Measurements from ENCODE around the gene SLC9C2. TPM values are rescaled to one million over a fixed set of nuclear protein-coding genes. Genes with fewer than 3 reads are reported as not detected.
"Not testable (repeated sequence)": the region's sequence is repeated elsewhere in the genome, so short reads cannot be mapped to it uniquely, and the experiment has no call there.

SLC9C2 gene
- total and polyA plus RNA-seq, 5 donors from 2014 or later = not detected

- H3K4me1 Mint-ChIP-seq = peaks cover 0 to 5% (median 0%) of the 10 kb centered on the region in 4 donors
- H3K27ac ChIP-seq (ENCODE audit: insufficient read depth, low read length, poor library complexity, severe bottlenecking) = no peak overlapping the region
- DNase-seq = no peak
- H3K9me3 Mint-ChIP-seq = peaks cover 0 to 2% (median 0%) of the 10 kb centered on the region in 7 donors
- H3K4me3 ChIP-seq (ENCODE audit: low read depth, low read length) = no peak overlapping the region
- H3K36me3 Mint-ChIP-seq = no peaks in the 10 kb centered on the region
- H3K4me3 Mint-ChIP-seq = no peak overlapping the region
- ATAC-seq (ENCODE audit: low read depth in 2 of 2) = no peak
- H3K36me3 ChIP-seq (ENCODE audit: control insufficient read depth, insufficient read depth, low read length) = no peaks in the 10 kb centered on the region
- H3K4me1 ChIP-seq (ENCODE audit: control insufficient read depth, insufficient read depth, low read length, poor library complexity, severe bottlenecking) = no peaks in the 10 kb centered on the region
- H3K27me3 ChIP-seq (ENCODE audit: control insufficient read depth, insufficient read depth, low read length) = peaks cover 7% of the 10 kb centered on the region
- H3K9me3 ChIP-seq (ENCODE audit: control insufficient read depth in 2 of 2, low read length in 2 of 2) = no peaks in the 10 kb centered on the region
- H3K27me3 Mint-ChIP-seq = peaks cover 8% of the 10 kb centered on the region
- no peak overlapping the region for H3K27ac Mint-ChIP-seq
These were observed 97.5 kb downstream of the SLC9C2 start for GRCh38 chr1:173505391-173505790.

- Histone ChIP-seq H3K4me1 (ENCODE audit: control insufficient read depth, insufficient read depth, low read length, poor library complexity, severe bottlenecking) (no peaks in the 10 kb centered on the region), H3K4me3 (ENCODE audit: low read depth, low read length) (no peak overlapping the region), H3K36me3 (ENCODE audit: control insufficient read depth, insufficient read depth, low read length) (no peaks in the 10 kb centered on the region), H3K9me3 (ENCODE audit: control insufficient read depth in 2 of 2, low read length in 2 of 2) (no peaks in the 10 kb centered on the region), H3K27ac (ENCODE audit: insufficient read depth, low read length, poor library complexity, severe bottlenecking) (no peak overlapping the region), H3K27me3 (ENCODE audit: control insufficient read depth, insufficient read depth, low read length) (peaks cover 7% of the 10 kb centered on the region)
- ATAC-seq (ENCODE audit: low read depth in 2 of 2) (no peak), DNase-seq (no peak)
- peaks cover 10% of the 10 kb centered on the region for H3K27me3 Mint-ChIP-seq
- no peak overlapping the region for H3K4me3 Mint-ChIP-seq
- peaks cover 0 to 5% (median 0%) of the 10 kb centered on the region in 4 donors for H3K4me1 Mint-ChIP-seq
- peaks cover 3% of the 10 kb centered on the region for H3K36me3 Mint-ChIP-seq
- H3K27ac Mint-ChIP-seq = no peak overlapping the region
- peaks cover 0 to 2% (median 0%) of the 10 kb centered on the region in 7 donors for H3K9me3 Mint-ChIP-seq
These were observed 98.6 kb downstream of the SLC9C2 start for GRCh38 chr1:173504268-173504667.

- Mint-ChIP-seq H3K4me1 (peaks cover 0 to 5% (median 0%) of the 10 kb centered on the region in 4 donors), H3K27me3 (peaks cover 10% of the 10 kb centered on the region), H3K27ac (no peak overlapping the region), H3K36me3 (peaks cover 3% of the 10 kb centered on the region), H3K4me3 (no peak overlapping the region), H3K9me3 (peaks cover 0 to 2% (median 0%) of the 10 kb centered on the region in 7 donors)
- no peak overlapping the region for H3K4me3 ChIP-seq (ENCODE audit: low read depth, low read length)
- no peak overlapping the region for H3K27ac ChIP-seq (ENCODE audit: insufficient read depth, low read length, poor library complexity, severe bottlenecking)
- no peaks in the 10 kb centered on the region for H3K36me3 ChIP-seq (ENCODE audit: control insufficient read depth, insufficient read depth, low read length)
- no peaks in the 10 kb centered on the region for H3K9me3 ChIP-seq (ENCODE audit: control insufficient read depth in 2 of 2, low read length in 2 of 2)
- ATAC-seq (ENCODE audit: low read depth in 2 of 2) (no peak), DNase-seq (no peak)
- peaks cover 7% of the 10 kb centered on the region for H3K27me3 ChIP-seq (ENCODE audit: control insufficient read depth, insufficient read depth, low read length)
- no peaks in the 10 kb centered on the region for H3K4me1 ChIP-seq (ENCODE audit: control insufficient read depth, insufficient read depth, low read length, poor library complexity, severe bottlenecking)
These were observed 99.5 kb downstream of the SLC9C2 start for GRCh38 chr1:173503391-173503790.

GRCh38 chr1:173502104-173502503, 100.8 kb downstream of the SLC9C2 start:
- Histone ChIP-seq H3K27ac (ENCODE audit: insufficient read depth, low read length, poor library complexity, severe bottlenecking) (no peak overlapping the region), H3K27me3 (ENCODE audit: control insufficient read depth, insufficient read depth, low read length) (peaks cover 7% of the 10 kb centered on the region), H3K4me3 (ENCODE audit: low read depth, low read length) (no peak overlapping the region), H3K36me3 (ENCODE audit: control insufficient read depth, insufficient read depth, low read length) (no peaks in the 10 kb centered on the region), H3K4me1 (ENCODE audit: control insufficient read depth, insufficient read depth, low read length, poor library complexity, severe bottlenecking) (no peaks in the 10 kb centered on the region), H3K9me3 (ENCODE audit: control insufficient read depth in 2 of 2, low read length in 2 of 2) (no peaks in the 10 kb centered on the region)
- Mint-ChIP-seq H3K27ac (no peak overlapping the region), H3K36me3 (peaks cover 3% of the 10 kb centered on the region), H3K9me3 (peaks cover 0 to 2% (median 0%) of the 10 kb centered on the region in 7 donors), H3K27me3 (peaks cover 10% of the 10 kb centered on the region), H3K4me1 (peaks cover 0 to 5% (median 0%) of the 10 kb centered on the region in 4 donors), H3K4me3 (no peak overlapping the region)
- no peak for ATAC-seq (ENCODE audit: low read depth in 2 of 2)
- DNase-seq = no peak

- H3K36me3 ChIP-seq (ENCODE audit: control insufficient read depth, insufficient read depth, low read length) = no peaks in the 10 kb centered on the region
- H3K27ac ChIP-seq (ENCODE audit: insufficient read depth, low read length, poor library complexity, severe bottlenecking) = no peak overlapping the region
- no peak overlapping the region for H3K27ac Mint-ChIP-seq
- H3K4me3 Mint-ChIP-seq = no peak overlapping the region
- H3K4me1 ChIP-seq (ENCODE audit: control insufficient read depth, insufficient read depth, low read length, poor library complexity, severe bottlenecking) = no peaks in the 10 kb centered on the region
- H3K36me3 Mint-ChIP-seq = peaks cover 3% of the 10 kb centered on the region
- H3K9me3 Mint-ChIP-seq = peaks cover 0 to 5% (median 0%) of the 10 kb centered on the region in 7 donors
- H3K27me3 Mint-ChIP-seq = peaks cover 10% of the 10 kb centered on the region
- H3K4me3 ChIP-seq (ENCODE audit: low read depth, low read length) = no peak overlapping the region
- H3K4me1 Mint-ChIP-seq = peaks cover 0 to 5% (median 0%) of the 10 kb centered on the region in 4 donors
- ATAC-seq (ENCODE audit: low read depth in 2 of 2) = no peak
- no peak for DNase-seq
- H3K9me3 ChIP-seq (ENCODE audit: control insufficient read depth in 2 of 2, low read length in 2 of 2) = no peaks in the 10 kb centered on the region
- H3K27me3 ChIP-seq (ENCODE audit: control insufficient read depth, insufficient read depth, low read length) = peaks cover 4% of the 10 kb centered on the region
These were observed 103.1 kb downstream of the SLC9C2 start for GRCh38 chr1:173499729-173500128.

- H3K9me3 ChIP-seq (ENCODE audit: control insufficient read depth in 2 of 2, low read length in 2 of 2) = no peaks in the 10 kb centered on the region
- DNase-seq (no peak), ATAC-seq (ENCODE audit: low read depth in 2 of 2) (no peak)
- no peak overlapping the region for H3K4me3 ChIP-seq (ENCODE audit: low read depth, low read length)
- H3K27ac Mint-ChIP-seq = no peak overlapping the region
- H3K4me3 Mint-ChIP-seq = no peak overlapping the region
- H3K9me3 Mint-ChIP-seq = peaks cover 0 to 5% (median 2%) of the 10 kb centered on the region in 7 donors
- H3K36me3 ChIP-seq (ENCODE audit: control insufficient read depth, insufficient read depth, low read length) = no peaks in the 10 kb centered on the region
- H3K4me1 Mint-ChIP-seq = peaks cover 0 to 5% (median 0%) of the 10 kb centered on the region in 4 donors
- peaks cover 6% of the 10 kb centered on the region for H3K36me3 Mint-ChIP-seq
- H3K27me3 Mint-ChIP-seq = peaks cover 6% of the 10 kb centered on the region
- H3K27me3 ChIP-seq (ENCODE audit: control insufficient read depth, insufficient read depth, low read length) = no peaks in the 10 kb centered on the region
- H3K27ac ChIP-seq (ENCODE audit: insufficient read depth, low read length, poor library complexity, severe bottlenecking) = no peak overlapping the region
- no peaks in the 10 kb centered on the region for H3K4me1 ChIP-seq (ENCODE audit: control insufficient read depth, insufficient read depth, low read length, poor library complexity, severe bottlenecking)
These were observed 106.0 kb downstream of the SLC9C2 start for GRCh38 chr1:173496757-173497320.

- DNase-seq (no peak), ATAC-seq (ENCODE audit: low read depth in 2 of 2) (no peak)
- H3K27ac Mint-ChIP-seq = no peak overlapping the region
- Histone ChIP-seq H3K27ac (ENCODE audit: insufficient read depth, low read length, poor library complexity, severe bottlenecking) (no peak overlapping the region), H3K9me3 (ENCODE audit: control insufficient read depth in 2 of 2, low read length in 2 of 2) (no peaks in the 10 kb centered on the region), H3K36me3 (ENCODE audit: control insufficient read depth, insufficient read depth, low read length) (no peaks in the 10 kb centered on the region), H3K4me1 (ENCODE audit: control insufficient read depth, insufficient read depth, low read length, poor library complexity, severe bottlenecking) (no peaks in the 10 kb centered on the region), H3K27me3 (ENCODE audit: control insufficient read depth, insufficient read depth, low read length) (no peaks in the 10 kb centered on the region), H3K4me3 (ENCODE audit: low read depth, low read length) (no peak overlapping the region)
- H3K4me1 Mint-ChIP-seq = no peaks in the 10 kb centered on the region
- no peak overlapping the region for H3K4me3 Mint-ChIP-seq
- H3K9me3 Mint-ChIP-seq = peaks cover 0 to 5% (median 2%) of the 10 kb centered on the region in 7 donors
- H3K36me3 Mint-ChIP-seq = peaks cover 6% of the 10 kb centered on the region
- peaks cover 6% of the 10 kb centered on the region for H3K27me3 Mint-ChIP-seq
These were observed 107.1 kb downstream of the SLC9C2 start for GRCh38 chr1:173495609-173496267.

- H3K4me1 ChIP-seq (ENCODE audit: control insufficient read depth, insufficient read depth, low read length, poor library complexity, severe bottlenecking); H3K4me3 Mint-ChIP-seq; H3K27me3 ChIP-seq (ENCODE audit: control insufficient read depth, insufficient read depth, low read length); H3K27ac ChIP-seq (ENCODE audit: insufficient read depth, low read length, poor library complexity, severe bottlenecking); H3K9me3 Mint-ChIP-seq; H3K4me3 ChIP-seq (ENCODE audit: low read depth, low read length); H3K27me3 Mint-ChIP-seq; DNase-seq; H3K9me3 ChIP-seq (ENCODE audit: control insufficient read depth in 2 of 2, low read length in 2 of 2); ATAC-seq (ENCODE audit: low read depth in 2 of 2); H3K4me1 Mint-ChIP-seq: not testable (repeated sequence)
- H3K27ac Mint-ChIP-seq = peak overlapping the region in 1 of 3 donors; percentile 36
- H3K36me3 Mint-ChIP-seq = peaks cover 21% of the 10 kb centered on the region
- H3K36me3 ChIP-seq (ENCODE audit: control insufficient read depth, insufficient read depth, low read length) = peaks cover 11% of the 10 kb centered on the region
These were observed 109.7 kb downstream of the SLC9C2 start for GRCh38 chr1:173493125-173493524.

Data from CD4-positive, CD25-positive, alpha-beta regulatory T cell (primary cell).